Measurements from ENCODE around the gene STIL. TPM values are rescaled to one million over a fixed set of nuclear protein-coding genes. Genes with fewer than 3 reads are reported as not detected.

The STIL gene
- total and polyA plus RNA-seq, 2 donors (not counting 3 experiments of a cell fraction or from before 2014, with no cell fraction given), result 10.3 to 28.1 TPM

GRCh38 chr1:47257224-47257623 is 56.7 kb downstream of the STIL start:
- intact Hi-C loops (cut with micrococcal nuclease), result no loop called here

More at GRCh38 chr1:47257224-47257623, 56.7 kb downstream of the STIL start:
- no peaks in the 10 kb centered on the region for H3K9me3 ChIP-seq (replicated peaks; ENCODE audit: control insufficient read depth, insufficient read depth, low read length)
- no peaks in the 10 kb centered on the region for H4K20me1 ChIP-seq (replicated peaks; ENCODE audit: control insufficient read depth, extremely low read depth, insufficient read depth, low read length)
- no peak overlapping the region for H3K4me3 ChIP-seq (replicated peaks in 1 of 3; ENCODE audit: insufficient read depth in 1 of 3, low read depth in 1 of 3, low read length in 3 of 3)
- BruUV-seq (replicated peaks), result no TSS peak
- H3K27ac ChIP-seq (ENCODE audit: insufficient read depth, low read depth, low read length), result no peak overlapping the region
- peaks cover 1% of the 10 kb centered on the region for H3K79me2 ChIP-seq (ENCODE audit: control insufficient read depth, insufficient read depth, low read length)
- H2AFZ ChIP-seq (ENCODE audit: low read depth, low read length), result no peak overlapping the region
- no peak overlapping the region for H3K9ac ChIP-seq (replicated peaks; ENCODE audit: extremely low read depth, insufficient read depth, low read length)
- H3K27me3 ChIP-seq (ENCODE audit: control insufficient read depth in 2 of 2, insufficient read depth in 2 of 2, low read length in 2 of 2), result no peaks in the 10 kb centered on the region
- H3K36me3 ChIP-seq (ENCODE audit: control insufficient read depth in 2 of 2, extremely low read depth in 1 of 2, insufficient read depth in 2 of 2, low read length in 2 of 2), result peaks cover 0 to 12% of the 10 kb centered on the region in 2 experiments
- FAIRE-seq (no peak), DNase-seq (ENCODE audit: low read depth, low spot score) (no peak)
- no peak for TF ChIP-seq POLR2A (IDR thresholded peaks at IDR 0.05; ENCODE audit: low read depth, low read length)
- TF ChIP-seq EZH2 (IDR thresholded peaks at IDR 0.05; ENCODE audit: borderline replicate concordance, low read depth, low read length, severe bottlenecking), result no peak
- no peak for TF ChIP-seq FOS (IDR thresholded peaks at IDR 0.05; ENCODE audit: borderline replicate concordance, insufficient read depth, low read length)
- TF ChIP-seq GATA2 (IDR thresholded peaks at IDR 0.05; ENCODE audit: insufficient read depth, insufficient read length, low read depth, low read length), result no peak
- TF ChIP-seq POLR2AphosphoS5 (IDR thresholded peaks at IDR 0.05; ENCODE audit: insufficient read depth, low read depth, low read length), result no peak
- TF ChIP-seq JUN (IDR thresholded peaks at IDR 0.05; ENCODE audit: borderline replicate concordance, insufficient read depth, insufficient read length, low read depth), result no peak
- no peak for TF ChIP-seq MYC (IDR thresholded peaks at IDR 0.05; ENCODE audit: low read depth, low read length)
- TF ChIP-seq MAX (IDR thresholded peaks at IDR 0.05; ENCODE audit: insufficient read depth, insufficient read length), result no peak
- no peak for TF ChIP-seq CTCF (IDR thresholded peaks at IDR 0.05; ENCODE audit: extremely low read depth in 1 of 2, insufficient read depth in 1 of 2, low read depth in 1 of 2, low read length in 2 of 2)
- dilution Hi-C loops (cut with MboI; ENCODE audit: extremely low pct_ligation_motif_present, low sequenced_read_pairs), result no loop called here
- POLR2A ChIA-PET, result no interaction called here
- CTCF ChIA-PET, result interaction anchor here (0.7 kb wide), 1 partner anchor 469 kb away, joined by 3 read pairs; no protein-coding TSS in a partner anchor
- no peaks in the 10 kb centered on the region for H3K9me1 ChIP-seq (replicated peaks; ENCODE audit: control insufficient read depth, extremely low read depth, insufficient read depth, low read length)
- H3K4me2 ChIP-seq (ENCODE audit: insufficient read depth, low read length), result no peak overlapping the region
- H3K4me1 ChIP-seq (ENCODE audit: control insufficient read depth, extremely low read depth, insufficient read depth, low read length), result no peaks in the 10 kb centered on the region
